NCI-H345 treated with DMSO at 0.1 percent for 48 hours (cell line): ENCODE measurements around the gene HNRNPA0.
"Not testable (repeated sequence)": the region's sequence is repeated elsewhere in the genome, so short reads cannot be mapped to it uniquely, and the experiment has no call there.

ENCODE experiments used
- DNase-seq: peaks from one replicate; lab custom pipeline; 2025; ENCODE audit not compliant: unreplicated experiment; lab: John Stamatoyannopoulos, UW

The HNRNPA0 gene

GRCh38 chr5:137754188-137754960, at the start of gene HNRNPA0:
HNRNPA0 (minus strand) TSS chr5:137754363; CDS start chr5:137754066, 297 bp downstream.
- DNase-seq, result peak; percentile 94

- DNase-seq, result no peak
Measured at GRCh38 chr5:137802282-137803210, 48.4 kb upstream of the HNRNPA0 start.

DNA sequence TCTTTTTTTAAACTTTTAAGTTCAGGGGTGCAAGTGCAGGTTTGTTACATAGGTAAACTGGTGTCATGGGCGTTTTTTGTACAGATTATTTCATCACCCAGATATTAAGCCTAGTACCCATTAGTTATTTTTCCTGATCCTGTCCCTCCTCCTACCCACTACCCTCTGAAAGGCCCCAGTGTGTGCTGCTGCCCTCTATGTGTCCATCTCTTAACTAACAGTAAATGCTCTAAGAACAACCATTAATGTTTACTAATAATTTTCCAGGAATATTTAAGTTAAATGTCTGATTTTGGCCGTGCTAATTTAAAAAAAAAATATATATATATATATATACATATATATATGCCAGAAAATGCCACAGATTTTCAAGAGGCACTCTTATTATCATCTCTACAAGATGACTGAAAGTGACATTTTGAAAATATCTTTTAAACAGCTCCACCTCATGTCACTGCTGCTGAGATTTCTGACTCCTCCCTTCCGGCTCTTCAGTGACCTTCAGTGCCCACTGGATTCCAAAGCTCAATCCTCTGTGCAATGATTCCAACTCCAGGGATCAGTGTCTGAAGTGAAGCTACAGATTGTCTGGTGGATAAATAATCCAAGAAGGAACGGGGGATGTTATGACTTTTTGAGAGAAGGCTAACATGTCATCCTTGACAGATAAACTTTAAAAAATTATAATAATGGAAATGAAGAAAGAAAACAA, 46.7 kb upstream of the HNRNPA0 start:
- DNase-seq, result no peak

GRCh38 chr5:137796279-137796678, 42.1 kb upstream of the HNRNPA0 start:
- DNase-seq, result no peak

- DNase-seq, result no peak
Measured at GRCh38 chr5:137794863-137795262, 40.7 kb upstream of the HNRNPA0 start.

DNA sequence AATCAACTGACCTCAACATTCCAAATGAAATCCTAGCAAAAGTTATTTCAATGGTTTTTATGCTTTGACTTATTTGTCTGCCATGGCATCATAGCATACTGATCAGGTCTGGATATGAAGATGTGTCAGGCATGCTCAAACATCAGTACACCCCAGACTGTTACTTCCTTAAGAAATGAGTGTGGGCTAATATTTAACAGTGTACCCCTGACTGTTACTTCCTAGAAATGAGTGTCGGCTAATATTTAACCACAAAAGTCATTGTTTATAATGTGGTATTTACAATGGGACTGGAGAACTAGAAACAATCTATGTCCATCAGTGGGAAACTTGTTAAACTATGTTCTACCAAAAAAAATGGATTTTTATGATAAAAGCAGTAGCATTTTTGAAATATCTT, 38.1 kb upstream of the HNRNPA0 start:
- no peak for DNase-seq

- no peak for DNase-seq
Measured at GRCh38 chr5:137791799-137792198, 37.6 kb upstream of the HNRNPA0 start.

- DNase-seq, result no peak
Measured at GRCh38 chr5:137791387-137791786, 37.2 kb upstream of the HNRNPA0 start.

- DNase-seq, result not testable (repeated sequence)
Measured at GRCh38 chr5:137788560-137788959, 34.4 kb upstream of the HNRNPA0 start.

DNA sequence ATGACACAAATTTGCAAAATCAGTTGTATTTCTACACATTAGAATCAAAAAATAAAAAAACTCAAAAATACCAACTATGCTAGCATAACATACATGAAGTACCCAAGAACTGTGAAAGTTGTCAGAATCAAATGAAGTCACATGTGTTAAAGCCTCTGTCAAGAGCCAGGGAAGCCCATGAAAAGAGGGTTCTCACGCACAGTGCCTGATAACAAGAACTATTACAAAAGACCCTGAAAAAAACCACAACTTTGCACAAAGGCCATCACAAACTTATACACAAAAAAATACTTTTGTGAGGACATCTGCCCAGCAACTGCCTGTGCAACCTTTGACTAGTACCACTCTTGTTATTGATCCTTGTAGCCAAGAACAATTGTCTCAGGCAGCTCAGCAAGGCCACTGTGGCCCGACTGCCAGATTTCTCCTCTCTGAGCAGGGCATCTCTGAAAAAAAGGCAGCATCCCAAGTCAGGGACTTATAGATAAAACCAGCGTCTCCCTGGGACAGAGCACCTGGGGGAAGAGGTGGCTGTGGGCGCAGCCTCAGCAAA, 28.9 kb upstream of the HNRNPA0 start:
- no peak for DNase-seq

DNA sequence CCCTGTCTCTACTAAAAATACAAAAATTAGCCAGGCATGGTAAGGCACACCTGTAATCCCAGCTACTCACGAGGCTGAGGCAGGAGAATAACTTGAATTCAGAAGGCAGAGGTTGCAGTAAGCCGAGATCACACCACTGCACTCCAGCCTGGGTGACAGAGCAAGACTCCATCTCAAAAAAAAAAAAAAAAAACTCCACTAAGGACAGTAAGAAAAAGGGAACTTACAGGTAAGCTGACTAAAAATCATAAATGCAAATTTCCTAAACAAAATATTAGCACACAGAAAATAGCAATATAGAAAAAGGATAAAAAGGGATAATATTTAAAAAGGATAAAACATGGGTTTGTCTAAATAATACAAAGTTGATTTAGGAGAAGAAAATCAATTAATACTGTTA, 27.9 kb upstream of the HNRNPA0 start:
- no peak for DNase-seq

DNA sequence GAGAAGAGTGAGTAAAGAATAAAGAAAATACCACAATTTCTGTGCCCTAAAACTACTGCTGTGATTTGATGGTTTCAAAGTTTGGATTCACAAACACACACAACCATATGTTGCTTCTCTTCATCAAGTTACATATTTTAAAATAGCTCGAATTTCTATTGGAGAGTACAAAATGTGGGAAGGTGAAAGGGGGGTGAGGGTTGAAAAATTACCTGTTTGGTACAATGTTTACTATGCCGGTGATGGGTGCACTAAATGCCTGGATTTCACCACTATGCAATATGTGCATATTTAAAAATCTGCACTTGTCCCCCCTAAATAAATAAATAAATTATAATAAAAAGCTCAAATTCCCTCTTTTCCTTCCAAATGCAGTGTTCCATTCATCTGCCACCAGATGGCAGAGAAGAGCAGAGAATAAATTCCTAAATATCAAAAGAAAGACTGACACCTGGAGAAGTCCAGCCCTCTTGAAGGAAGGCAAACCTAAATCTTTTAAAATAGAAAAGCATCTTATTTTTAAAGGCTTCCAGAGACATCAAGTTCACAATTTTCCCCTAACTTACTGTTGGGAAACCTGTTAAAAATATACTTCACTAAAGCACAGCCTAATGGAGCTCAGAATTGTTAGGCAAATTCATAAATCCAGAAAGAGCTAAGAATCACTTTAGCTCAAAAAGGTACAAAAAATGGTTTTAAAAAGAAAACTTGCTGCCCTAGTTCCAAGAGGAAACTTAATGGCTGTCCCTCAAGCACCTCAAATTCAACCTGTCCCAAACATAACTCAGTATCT, 24.8 kb upstream of the HNRNPA0 start:
- DNase-seq, result peak; percentile 5

DNA sequence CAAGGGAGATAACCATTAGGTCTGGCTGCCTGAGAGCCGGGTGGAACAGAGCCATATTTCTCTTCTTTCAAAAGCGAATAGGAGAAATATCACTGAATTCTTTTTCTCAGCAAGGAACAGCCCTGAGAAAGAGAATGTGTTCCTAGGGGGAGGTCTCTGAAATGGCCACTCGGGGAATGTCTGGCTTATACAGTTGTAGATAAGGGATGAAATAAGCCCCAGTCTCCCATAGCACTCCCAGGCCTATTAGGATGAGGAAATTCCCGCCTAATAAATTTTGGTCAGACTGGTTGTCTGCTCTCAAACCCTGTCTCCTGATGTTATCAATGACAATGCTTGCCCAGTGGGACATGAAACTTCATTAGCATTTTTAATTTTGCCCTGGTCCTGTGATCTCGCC, 13.8 kb upstream of the HNRNPA0 start:
- not testable (repeated sequence) for DNase-seq

- no peak for DNase-seq
Measured at GRCh38 chr5:137761566-137761965, 7.4 kb upstream of the HNRNPA0 start.

GRCh38 chr5:137760719-137761516, 6.8 kb upstream of the HNRNPA0 start:
- DNase-seq, result no peak

- DNase-seq, result no peak
Measured at GRCh38 chr5:137760294-137760693, 6.1 kb upstream of the HNRNPA0 start.

DNA sequence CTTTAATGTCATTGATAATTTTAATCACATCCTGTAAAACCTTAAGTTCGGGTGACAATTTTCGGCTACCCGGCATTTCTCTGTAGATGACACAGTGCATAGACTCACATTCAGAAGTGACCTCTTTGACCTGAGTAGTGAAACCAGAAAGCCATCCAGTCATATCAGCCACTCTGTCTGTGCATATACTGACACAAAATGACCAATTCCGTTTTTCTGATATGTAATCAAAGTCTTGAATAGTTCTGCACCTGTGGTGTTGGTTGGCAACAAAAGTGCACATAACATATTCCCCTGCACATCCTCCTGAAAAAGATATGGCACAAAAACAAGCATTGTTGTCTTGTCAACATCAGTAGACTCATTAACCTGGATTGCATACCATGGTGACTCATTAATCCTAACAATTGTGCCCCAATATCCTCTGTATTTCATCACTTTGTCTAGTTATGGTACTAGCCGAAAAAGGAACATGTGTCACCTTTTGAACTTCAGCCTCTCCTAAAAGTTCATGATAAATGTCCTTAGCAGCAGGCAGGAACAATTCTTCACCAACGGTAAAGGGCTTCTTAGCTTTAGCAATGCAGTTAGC, 4.6 kb upstream of the HNRNPA0 start:
- DNase-seq, result no peak

GRCh38 chr5:137758121-137758520, 4.0 kb upstream of the HNRNPA0 start:
- no peak for DNase-seq

GRCh38 chr5:137757634-137758033, 3.5 kb upstream of the HNRNPA0 start:
- no peak for DNase-seq
